ENCODE results near the gene ONECUT1.

ONECUT1 gene

GRCh38 chr15:52730594-52730993 lies 59.5 kb downstream of the ONECUT1 start:
- FAIRE-seq: no peak

GRCh38 chr15:52730173-52730572 lies 60.0 kb downstream of the ONECUT1 start:
- FAIRE-seq: no peak

- FAIRE-seq: no peak
Measured at GRCh38 chr15:52728899-52729298, 61.2 kb downstream of the ONECUT1 start.

- FAIRE-seq: no peak
Measured at GRCh38 chr15:52727815-52728214, 62.3 kb downstream of the ONECUT1 start.

- FAIRE-seq: no peak
Measured at GRCh38 chr15:52726195-52726594, 63.9 kb downstream of the ONECUT1 start.

GRCh38 chr15:52718551-52718950 lies 71.6 kb downstream of the ONECUT1 start:
- FAIRE-seq: no peak

- FAIRE-seq: no peak
Measured at GRCh38 chr15:52717924-52718323, 72.2 kb downstream of the ONECUT1 start.

GRCh38 chr15:52717481-52717880 lies 72.7 kb downstream of the ONECUT1 start:
- no peak for FAIRE-seq

- FAIRE-seq: no peak
Measured at GRCh38 chr15:52716536-52716935, 73.6 kb downstream of the ONECUT1 start.

GRCh38 chr15:52715411-52715810 lies 74.7 kb downstream of the ONECUT1 start:
- no peak for FAIRE-seq

- FAIRE-seq: no peak
Measured at GRCh38 chr15:52714968-52715367, 75.2 kb downstream of the ONECUT1 start.

GRCh38 chr15:52710708-52711389 lies 79.3 kb downstream of the ONECUT1 start:
- no peak for FAIRE-seq

GRCh38 chr15:52710050-52710707 lies 80.0 kb downstream of the ONECUT1 start:
- no peak for FAIRE-seq

- no peak for FAIRE-seq
Measured at GRCh38 chr15:52709187-52709981, 80.8 kb downstream of the ONECUT1 start.

Data from endometrium (tissue), 2 donors.